HG03066 (cell line): Measurements from ENCODE around the gene LGI4.
"Not testable (repeated sequence)": the region's sequence is repeated elsewhere in the genome, so short reads cannot be mapped to it uniquely, and the experiment has no call there.

ENCODE experiments used
- ATAC-seq: cut with Tn5 transposase; IDR thresholded peaks from one replicate; pipeline ENCODE4 v1.9.1; 2021; ENCODE audit warnings: low read depth; ENCODE audit not compliant: unreplicated experiment

The LGI4 gene

GRCh38 chr19:35142606-35143230 lies 7.9 kb upstream of the LGI4 start:
- ATAC-seq, result no peak

- ATAC-seq, result no peak
These were observed 7.2 kb upstream of the LGI4 start for GRCh38 chr19:35141837-35142605.

GRCh38 chr19:35140962-35141836 lies 6.3 kb upstream of the LGI4 start:
- ATAC-seq, result no peak

- ATAC-seq, result no peak
These were observed 5.5 kb upstream of the LGI4 start for GRCh38 chr19:35140207-35140961.

GRCh38 chr19:35138305-35138892 lies 3.5 kb upstream of the LGI4 start, which contains the start of gene FXYD1:
TSS of gene FXYD1 (plus strand) at chr19:35138824. CDS start at chr19:35140080, 1,256 bp downstream.
- no peak for ATAC-seq

GRCh38 chr19:35136977-35137702 lies 2.3 kb upstream of the LGI4 start:
- no peak for ATAC-seq

- no peak for ATAC-seq
These were observed 1.4 kb upstream of the LGI4 start for GRCh38 chr19:35136231-35136630.

- ATAC-seq, result no peak
These were observed 590 bp upstream of the LGI4 start for GRCh38 chr19:35135389-35135909.

GRCh38 chr19:35133826-35134225 lies 1.0 kb downstream of the LGI4 start:
- no peak for ATAC-seq

- ATAC-seq, result no peak
These were observed 2.6 kb downstream of the LGI4 start for GRCh38 chr19:35132254-35132653.

- no peak for ATAC-seq
These were observed 3.8 kb downstream of the LGI4 start for GRCh38 chr19:35130761-35131720.

GRCh38 chr19:35129724-35130274 lies 5.1 kb downstream of the LGI4 start:
- ATAC-seq, result not testable (repeated sequence)

GRCh38 chr19:35128398-35129057 lies 6.3 kb downstream of the LGI4 start:
- ATAC-seq, result no peak

GRCh38 chr19:35127871-35128270 lies 7.0 kb downstream of the LGI4 start:
- ATAC-seq, result no peak

- ATAC-seq, result no peak
These were observed 8.3 kb downstream of the LGI4 start for GRCh38 chr19:35126624-35126959.

- ATAC-seq, result no peak
These were observed 8.9 kb downstream of the LGI4 start for GRCh38 chr19:35125749-35126623.
